Prostate gland (tissue), 2 donors: ENCODE measurements around the gene TSHZ1.

Experiments
- CTCF ChIP-seq, 4 experiments: fragments of 200-600 bp in 2 of 4; fragments of 450-650 bp in 2 of 4; sonication (generic) in 2 of 4; IDR thresholded peaks; 1 replicate in 3 of 4; 2 replicates in 1 of 4; pipeline ENCODE4 v1.5.1; 2016 to 2019; ENCODE audit warnings: antibody characterized with exemption in 4 of 4, mild to moderate bottlenecking in 2 of 4, moderate library complexity in 2 of 4
- POLR2A ChIP-seq: fragments of 450-650 bp; IDR thresholded peaks from one replicate; pipeline ENCODE4 v1.6.1; 2016; ENCODE audit warnings: antibody characterized with exemption, mild to moderate bottlenecking
- POLR2AphosphoS5 ChIP-seq: sonication (generic); formaldehyde crosslinking; IDR thresholded peaks from one replicate; pipeline ENCODE4 v1.6.1; 2017; ENCODE audit warnings: antibody characterized with exemption

- TF ChIP-seq POLR2AphosphoS5: no peak
- TF ChIP-seq CTCF (IDR thresholded peaks at IDR 0.05): no peak
- no peak for TF ChIP-seq POLR2A
These were observed 124.3 kb downstream of the TSHZ1 start for GRCh38 chr18:75334869-75335268.
